ENCODE measurements around the gene PAGR1. TPM values are rescaled to one million over a fixed set of nuclear protein-coding genes. Genes with fewer than 3 reads are reported as not detected.

PAGR1 gene
- 19.9 and 38.3 TPM in 2 replicates for total RNA-seq

DNA sequence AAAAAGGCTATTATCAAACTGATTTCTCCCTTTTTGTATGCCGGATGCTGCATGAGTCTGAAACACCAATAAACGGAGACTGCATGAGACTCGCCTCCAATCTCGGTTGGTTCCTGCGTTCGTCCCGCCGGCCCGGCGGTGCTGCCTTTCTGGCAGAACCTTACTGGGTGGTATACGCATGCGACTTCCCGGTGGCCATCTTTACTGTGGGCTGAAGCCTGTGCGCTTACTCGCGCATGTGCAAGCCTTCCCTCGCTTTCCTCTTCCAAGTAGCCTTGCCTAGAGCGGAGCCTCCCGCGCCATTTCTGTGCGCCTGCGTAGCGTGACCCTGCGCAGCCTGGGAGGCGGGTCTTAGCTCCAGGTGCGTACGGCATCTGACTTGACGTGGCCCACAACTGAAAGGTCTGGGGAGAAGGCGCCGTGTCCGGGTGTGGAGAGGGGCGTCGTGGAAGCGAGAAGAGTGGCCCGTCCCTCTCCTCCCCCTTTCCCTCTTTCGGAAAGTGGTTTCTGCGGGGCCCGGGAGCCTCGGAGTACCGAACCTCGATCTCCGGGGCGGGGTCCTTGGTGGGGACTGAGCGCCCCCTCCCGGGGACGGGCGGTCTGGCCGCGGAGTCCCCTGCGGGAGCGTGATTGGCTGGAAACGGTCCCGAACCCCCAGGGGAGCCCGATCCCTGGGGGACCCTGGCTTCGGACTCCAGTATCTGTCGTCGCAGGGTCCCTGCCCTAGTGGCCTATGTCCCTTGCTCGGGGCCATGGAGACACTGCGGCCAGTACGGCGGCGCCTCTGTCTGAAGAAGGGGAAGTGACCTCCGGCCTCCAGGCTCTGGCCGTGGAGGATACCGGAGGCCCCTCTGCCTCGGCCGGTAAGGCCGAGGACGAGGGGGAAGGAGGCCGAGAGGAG lies at the start of gene PAGR1:
Gene PAGR1 (plus strand): TSS at position 360 of the 901 bp plus-strand sequence. CDS start 374 bp downstream, at position 734.

GRCh38 chr16:29777576-29778350 lies 38.2 kb upstream of the PAGR1 start, which contains the start of gene ZG16:
Gene ZG16 (plus strand): TSS chr16:29778256. CDS start chr16:29779267, 1,011 bp downstream.

GRCh38 chr16:29790183-29790948 lies 25.6 kb upstream of the PAGR1 start, which contains the start of gene KIF22:
Gene KIF22 (plus strand): TSS chr16:29790751. CDS start chr16:29790760, 9 bp downstream.

GRCh38 chr16:29806099-29806579 lies 9.8 kb upstream of the PAGR1 start, which contains the start of gene MAZ:
Gene MAZ (plus strand): TSS chr16:29806529. CDS start chr16:29806702, 173 bp downstream.

GRCh38 chr16:29811896-29812665 lies 3.9 kb upstream of the PAGR1 start, which contains the start of gene PRRT2:
Gene PRRT2 (plus strand): TSS chr16:29812193. CDS start chr16:29813055, 862 bp downstream.

GRCh38 chr16:29820271-29820701 lies 4.3 kb downstream of the PAGR1 start, which contains the start of gene MVP:
Gene MVP (plus strand): TSS chr16:29820462. CDS start chr16:29830550, 10,088 bp downstream.

GRCh38 chr16:29862884-29863668 lies 47.1 kb downstream of the PAGR1 start, which contains the start of gene CDIPT:
Gene CDIPT (minus strand): TSS chr16:29863226. CDS start chr16:29862857, 369 bp downstream.

Other genes with a start within 250 kb of the PAGR1 start
- gene SPN, start 152.9 kb upstream of the PAGR1 start, total RNA-seq: 0.25 and 0.49 TPM in 2 replicates
- 124 and 265 TPM in 2 replicates for gene QPRT, start 137.0 kb upstream of the PAGR1 start, total RNA-seq
- gene C16orf54, start 70.2 kb upstream of the PAGR1 start, total RNA-seq: under 0.01 TPM in 1 of 2 replicates, not detected in the other
- gene ZG16, start 37.9 kb upstream of the PAGR1 start, total RNA-seq: not detected in 2 replicates
- 19.4 and 130 TPM in 2 replicates for gene KIF22, start 25.4 kb upstream of the PAGR1 start, total RNA-seq
- 482 and 486 TPM in 2 replicates for gene MAZ, start 9.6 kb upstream of the PAGR1 start, total RNA-seq
- gene PRRT2, start 4.0 kb upstream of the PAGR1 start, total RNA-seq: 0.25 and 0.98 TPM in 2 replicates
- 178 and 255 TPM in 2 replicates for gene MVP, start 4.3 kb downstream of the PAGR1 start, total RNA-seq
- gene CDIPT, start 47.1 kb downstream of the PAGR1 start, total RNA-seq: 94.5 and 128 TPM in 2 replicates
- 13.0 and 66.6 TPM in 2 replicates for gene SEZ6L2, start 83.4 kb downstream of the PAGR1 start, total RNA-seq
- 13.9 and 25.9 TPM in 2 replicates for gene ASPHD1, start 84.3 kb downstream of the PAGR1 start, total RNA-seq
- gene KCTD13, start 110.1 kb downstream of the PAGR1 start, total RNA-seq: 11.4 and 12.5 TPM in 2 replicates
- gene TMEM219, start 145.9 kb downstream of the PAGR1 start, total RNA-seq: 89.3 and 173 TPM in 2 replicates
- gene TAOK2, start 157.7 kb downstream of the PAGR1 start, total RNA-seq: 32.3 and 39.7 TPM in 2 replicates
- 5.7 and 21.7 TPM in 2 replicates for gene HIRIP3, start 179.5 kb downstream of the PAGR1 start, total RNA-seq
- gene INO80E, start 180.1 kb downstream of the PAGR1 start, total RNA-seq: 39.2 and 97.6 TPM in 2 replicates
- gene DOC2A, start 194.9 kb downstream of the PAGR1 start, total RNA-seq: 0.49 and 0.76 TPM in 2 replicates
- not detected in 2 replicates for gene C16orf92, start 207.0 kb downstream of the PAGR1 start, total RNA-seq
- 0.13 and 0.98 TPM in 2 replicates for gene TLCD3B, start 215.1 kb downstream of the PAGR1 start, total RNA-seq
- gene ALDOA, start 249.6 kb downstream of the PAGR1 start, total RNA-seq: 908 and 1,156 TPM in 2 replicates

Data from mesangial cell (primary cell).